ENCODE results near the gene TRIP11. TPM values are rescaled to one million over a fixed set of nuclear protein-coding genes. Genes with fewer than 3 reads are reported as not detected.

Gene TRIP11
- total and polyA plus RNA-seq, 2 of the 13 experiments (the other 11 are each of a cell fraction or from before 2014, with no cell fraction given) = 10.9 to 32.8 TPM

DNA sequence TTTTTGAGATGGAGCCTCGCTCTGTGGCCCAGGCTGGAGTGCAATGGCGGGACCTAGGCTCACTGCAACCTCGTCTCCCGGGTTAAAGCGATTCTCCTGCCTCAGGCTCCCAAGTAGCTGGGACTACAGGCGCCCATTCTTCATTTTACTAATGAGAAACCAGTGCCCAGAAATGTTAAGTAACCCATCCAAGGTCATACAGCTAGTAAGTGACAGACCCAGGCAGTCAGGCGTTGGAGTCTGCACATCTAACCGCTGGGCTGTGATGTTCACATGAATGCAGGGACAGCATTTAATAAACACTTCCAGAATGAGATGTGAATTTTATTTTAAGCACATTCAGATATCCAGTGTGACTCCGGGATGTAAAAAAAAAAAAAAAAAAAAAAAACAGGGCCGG, 1.3 kb upstream of the TRIP11 start (continued):
- no peak for TF ChIP-seq EZH2 (conservative IDR thresholded peaks at IDR 0.05; ENCODE audit: low read depth, low read length)
- TF ChIP-seq SNRNP70 (IDR thresholded peaks at IDR 0.05; ENCODE audit: low read depth, low read length) = no peak
- TF ChIP-seq ZNF264 (CRISPR knock-in tag; IDR thresholded peaks at IDR 0.05) = no peak
- no peak for TF ChIP-seq NPAS2 (CRISPR knock-in tag; IDR thresholded peaks at IDR 0.05; ENCODE audit: borderline replicate concordance)
- no peak for TF ChIP-seq ZSCAN25 (CRISPR knock-in tag; IDR thresholded peaks at IDR 0.05)
- no peak for TF ChIP-seq ZNF121 (CRISPR knock-in tag; IDR thresholded peaks at IDR 0.05)
- TF ChIP-seq TP53 (CRISPR knock-in tag; conservative IDR thresholded peaks at IDR 0.05) = no peak
- TF ChIP-seq ZKSCAN8 (CRISPR knock-in tag; IDR thresholded peaks at IDR 0.05; ENCODE audit: borderline replicate concordance) = no peak
- no peak for TF ChIP-seq ZNF496 (CRISPR knock-in tag; IDR thresholded peaks at IDR 0.05; ENCODE audit: insufficient replicate concordance)
- no peak for TF ChIP-seq HNRNPL (IDR thresholded peaks at IDR 0.05; ENCODE audit: low read depth, low read length)

DNA sequence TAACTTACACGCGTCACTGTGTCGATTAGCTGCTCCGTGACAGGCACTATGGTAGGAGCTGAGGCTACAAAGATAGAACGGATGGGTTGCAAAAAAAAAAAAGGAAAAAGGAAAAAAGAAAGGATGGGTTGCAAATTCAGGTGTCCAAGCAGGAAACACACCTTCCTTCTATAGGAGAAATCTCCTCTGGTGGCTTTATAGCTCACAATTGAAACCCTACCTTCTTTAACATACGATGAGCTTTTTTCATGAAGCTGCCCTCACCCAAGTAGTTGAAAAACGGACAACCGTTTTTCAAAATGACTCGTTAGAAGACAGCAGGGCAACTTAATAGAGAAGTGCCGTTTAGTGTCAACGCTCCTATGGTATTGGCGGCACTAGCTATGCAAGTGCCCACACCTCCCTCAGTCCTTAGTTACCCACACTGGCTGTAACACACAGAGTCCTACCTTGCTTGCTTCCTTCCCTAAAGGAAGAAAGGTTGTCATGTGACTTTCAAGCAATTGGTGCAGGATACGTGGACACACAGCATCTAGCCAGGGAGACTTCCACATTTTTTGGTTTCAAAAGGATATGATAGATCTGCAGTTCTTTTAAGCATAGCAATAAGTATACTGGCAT, 682 bp upstream of the TRIP11 start:
- Histone ChIP-seq H4K20me1 (ENCODE audit: insufficient read depth, low read length) (peaks cover 9% of the 10 kb centered on the region; the same call in 1 of the 2 replicates), H3K27me3 (ENCODE audit: control insufficient read depth in 1 of 2, insufficient read depth in 2 of 2, low read length in 2 of 2) (no peaks in the 10 kb centered on the region; a peak in 2 of 5 replicates), H3K79me2 (ENCODE audit: insufficient read depth, low read length) (peaks cover 44% of the 10 kb centered on the region), H3K36me3 (replicated peaks in 1 of 2; ENCODE audit: control insufficient read depth in 1 of 2, insufficient read depth in 2 of 2, low read length in 2 of 2) (no peaks in the 10 kb centered on the region), H3K4me2 (ENCODE audit: low read depth, low read length) (peak overlapping the region; percentile 92), H2AFZ (ENCODE audit: low read length) (peak overlapping the region; percentile 85), H3K4me1 (ENCODE audit: insufficient read depth, low read length) (peaks cover 40% of the 10 kb centered on the region), H3K9ac (ENCODE audit: insufficient read depth, low read depth, low read length) (peak overlapping the region; percentile 98), H3K27ac (ENCODE audit: extremely low read length, insufficient read depth, low read length) (peak overlapping the region; percentile 97), H3K9me3 (ENCODE audit: low read length) (no peaks in the 10 kb centered on the region), H3K4me3 (replicated peaks in 1 of 3; ENCODE audit: insufficient read depth in 1 of 3, low read depth in 2 of 3, low read length in 3 of 3) (peak overlapping the region; percentile 77 to 91 (median 89))
- in situ Hi-C loops (cut with HindIII; ENCODE audit: extremely low pct_ligation_motif_present, low pct_unique_long_range_greater_than_20kb) = loop anchor here (5.0 kb wide), 1 partner anchor 67 kb away; the partner anchor contains the start of gene ATXN3
- ATAC-seq (peak; percentile 69), FAIRE-seq (peak; percentile 70), DNase-seq (ENCODE audit: low spot score) (peak; percentile 18)
- CTCF ChIA-PET (ENCODE audit: low intra/inter-chr PET ratio, low total read pairs) = no interaction called here
- 2% methylated on average over 13 of the region's 13 CpGs for WGBS (ENCODE audit: low lambda C conversion rate)
- BruUV-seq (replicated peaks) = no TSS peak
- POLR2A ChIA-PET = interaction anchor here (0.9 to 2.8 kb wide), 10 partner anchors 13 to 755 kb away, joined by 3 to 25 read pairs (median 4); partner anchors contain the start of genes ATXN3, CPSF2 and NDUFB1
- intact Hi-C loops (cut with micrococcal nuclease; ENCODE audit: unreplicated experiment) = loop anchor here (1.0 kb wide), 1 partner anchor 66 kb away; the partner anchor contains the start of gene ATXN3
- TF ChIP-seq HNRNPK (IDR thresholded peaks at IDR 0.05; ENCODE audit: low read depth, low read length, poor library complexity, severe bottlenecking) = no peak
- TF ChIP-seq, protein P1, sequence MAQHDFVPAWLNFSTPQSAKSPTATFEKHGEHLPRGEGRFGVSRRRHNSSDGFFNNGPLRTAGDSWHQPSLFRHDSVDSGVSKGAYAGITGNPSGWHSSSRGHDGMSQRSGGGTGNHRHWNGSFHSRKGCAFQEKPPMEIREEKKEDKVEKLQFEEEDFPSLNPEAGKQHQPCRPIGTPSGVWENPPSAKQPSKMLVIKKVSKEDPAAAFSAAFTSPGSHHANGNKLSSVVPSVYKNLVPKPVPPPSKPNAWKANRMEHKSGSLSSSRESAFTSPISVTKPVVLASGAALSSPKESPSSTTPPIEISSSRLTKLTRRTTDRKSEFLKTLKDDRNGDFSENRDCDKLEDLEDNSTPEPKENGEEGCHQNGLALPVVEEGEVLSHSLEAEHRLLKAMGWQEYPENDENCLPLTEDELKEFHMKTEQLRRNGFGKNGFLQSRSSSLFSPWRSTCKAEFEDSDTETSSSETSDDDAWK (CRISPR knock-in tag; IDR thresholded peaks at IDR 0.05) = no peak
- TF ChIP-seq ZNF878 (CRISPR knock-in tag; IDR thresholded peaks at IDR 0.05) = 0 out of 2 replicates have a peak, but pooled peaks have one; percentile 58
- TF ChIP-seq HDAC1 (CRISPR knock-in tag; IDR thresholded peaks at IDR 0.05) = no peak
- TF ChIP-seq ZFP36L1 (CRISPR knock-in tag; IDR thresholded peaks at IDR 0.05) = no peak
- no peak for TF ChIP-seq TGIF2 (CRISPR knock-in tag; IDR thresholded peaks at IDR 0.05)
- no peak for TF ChIP-seq ZNF335 (CRISPR knock-in tag; IDR thresholded peaks at IDR 0.05)
- TF ChIP-seq ONECUT2 (CRISPR knock-in tag; IDR thresholded peaks at IDR 0.05) = no peak
- TF ChIP-seq, protein P2, sequence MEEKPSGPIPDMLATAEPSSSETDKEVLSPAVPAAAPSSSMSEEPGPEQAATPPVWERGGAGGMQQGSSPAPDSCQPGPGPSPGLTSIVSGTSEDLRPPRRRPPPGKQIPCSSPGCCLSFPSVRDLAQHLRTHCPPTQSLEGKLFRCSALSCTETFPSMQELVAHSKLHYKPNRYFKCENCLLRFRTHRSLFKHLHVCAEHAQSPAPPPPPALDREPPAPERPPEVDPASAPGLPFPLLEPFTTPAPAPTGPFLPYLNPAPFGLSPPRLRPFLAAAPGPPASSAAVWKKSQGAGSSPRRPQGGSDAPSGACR (CRISPR knock-in tag; IDR thresholded peaks at IDR 0.05) = no peak
- no peak for TF ChIP-seq ETS1 (CRISPR knock-in tag; IDR thresholded peaks at IDR 0.05)
- TF ChIP-seq ZNF773 (CRISPR knock-in tag; IDR thresholded peaks at IDR 0.05; ENCODE audit: borderline replicate concordance) = no peak
- no peak for TF ChIP-seq ATRX (CRISPR knock-in tag; IDR thresholded peaks at IDR 0.05; ENCODE audit: borderline replicate concordance)

Data from HepG2 (cell line).